Activated CD4-positive, alpha-beta T cell treated with anti-CD3 and anti-CD28 coated beads, Interleukin-2, amount 10 ng/mL, durations not matched to agents 7 days and 5 days (primary cell): ENCODE measurements around the gene THEM5. TPM values are rescaled to one million over a fixed set of nuclear protein-coding genes. Genes with fewer than 3 reads are reported as not detected.
A peak's percentile ranks its signal among the peaks of the same experiment; 100 is the strongest.

ENCODE experiments used
- CTCF ChIA-PET: fragments of 350-600 bp; sonication (Branson Sonifier 250); formaldehyde crosslinking; loops from one replicate; lab custom pipeline; 2021; ENCODE audit warnings: antibody characterized with exemption; lab: Charles Lee
- POLR2A ChIA-PET: fragments of 350-600 bp; sonication (Branson Sonifier 250); formaldehyde crosslinking; loops from one replicate; lab custom pipeline; 2021; ENCODE audit warnings: antibody characterized with exemption; lab: Charles Lee
- DNase-seq: peaks from one replicate; pipeline ENCODE4 v3.0.0-alpha.2; 2020
- H3K27ac Mint-ChIP-seq: one replicate; pipeline ENCODE4 v1.8.0; 2021; ENCODE audit warnings: mild to moderate bottlenecking, moderate library complexity, mixed read lengths
- H3K27me3 Mint-ChIP-seq: one replicate; pipeline ENCODE4 v1.8.0; 2021; ENCODE audit warnings: mixed read lengths
- H3K36me3 Mint-ChIP-seq: one replicate; pipeline ENCODE4 v1.8.0; 2021; ENCODE audit warnings: low read depth, mixed read lengths
- H3K4me1 Mint-ChIP-seq: one replicate; pipeline ENCODE4 v1.8.0; 2021; ENCODE audit warnings: mixed read lengths
- H3K4me3 Mint-ChIP-seq: one replicate; pipeline ENCODE4 v1.8.0; 2021; ENCODE audit warnings: mild to moderate bottlenecking, moderate library complexity, mixed read lengths
- H3K9me3 Mint-ChIP-seq: one replicate; pipeline ENCODE4 v1.8.0; 2021; ENCODE audit warnings: mixed read lengths
- total RNA-seq, 2 experiments: library from RNA; stranded (reverse); gene quantifications; one replicate each; pipeline ENCODE4 v1.2.3, GENCODE V29; 2021

THEM5 gene
- total RNA-seq, 2 experiments from 2014 or later, result not detected

GRCh38 chr1:151847867-151848596 is 5.5 kb downstream of the THEM5 start:
- ChIA-PET POLR2A (interaction anchor here (0.7 kb wide), 1 partner anchor 137 kb away, joined by 3 read pairs; no protein-coding TSS in a partner anchor), CTCF (interaction anchor here (0.6 to 6.5 kb wide), 6 partner anchors 8 to 128 kb away, joined by 3 to 39 read pairs (median 3); partner anchors contain the start of gene C2CD4D)
- Mint-ChIP-seq H3K9me3 (no peaks in the 10 kb centered on the region), H3K27ac (no peak overlapping the region), H3K27me3 (no peaks in the 10 kb centered on the region), H3K4me3 (no peak overlapping the region), H3K36me3 (peaks cover 5% of the 10 kb centered on the region), H3K4me1 (peaks cover 22% of the 10 kb centered on the region)
- no peak for DNase-seq

GRCh38 chr1:151846686-151847237 is 6.8 kb downstream of the THEM5 start:
- Mint-ChIP-seq H3K4me1 (peaks cover 24% of the 10 kb centered on the region), H3K27me3 (no peaks in the 10 kb centered on the region), H3K4me3 (no peak overlapping the region), H3K36me3 (peaks cover 5% of the 10 kb centered on the region), H3K9me3 (no peaks in the 10 kb centered on the region), H3K27ac (peak overlapping the region; percentile 72)
- POLR2A ChIA-PET, result no interaction called here
- no peak for DNase-seq
- CTCF ChIA-PET, result interaction anchor here (1.0 to 6.5 kb wide), 3 partner anchors 12 to 155 kb away, joined by 3 to 39 read pairs (median 4); no protein-coding TSS in a partner anchor

GRCh38 chr1:151846062-151846568 is 7.4 kb downstream of the THEM5 start:
- peak overlapping the region; percentile 72 for H3K27ac Mint-ChIP-seq
- no peak for DNase-seq
- no peaks in the 10 kb centered on the region for H3K27me3 Mint-ChIP-seq
- H3K36me3 Mint-ChIP-seq, result peaks cover 5% of the 10 kb centered on the region
- peaks cover 27% of the 10 kb centered on the region for H3K4me1 Mint-ChIP-seq
- H3K9me3 Mint-ChIP-seq, result no peaks in the 10 kb centered on the region
- no peak overlapping the region for H3K4me3 Mint-ChIP-seq
- ChIA-PET CTCF (interaction anchor here (1.0 to 6.5 kb wide), 3 partner anchors 12 to 156 kb away, joined by 3 to 39 read pairs (median 4); no protein-coding TSS in a partner anchor), POLR2A (no interaction called here)

GRCh38 chr1:151843398-151843797 is 10.1 kb downstream of the THEM5 start:
- Mint-ChIP-seq H3K4me1 (peaks cover 41% of the 10 kb centered on the region), H3K9me3 (no peaks in the 10 kb centered on the region), H3K36me3 (peaks cover 5% of the 10 kb centered on the region), H3K27me3 (no peaks in the 10 kb centered on the region), H3K27ac (no peak overlapping the region), H3K4me3 (no peak overlapping the region)
- CTCF ChIA-PET, result interaction anchor here (1.0 to 2.2 kb wide), 4 partner anchors 13 to 124 kb away, joined by 3 to 7 read pairs (median 4); partner anchors contain the start of gene RORC
- POLR2A ChIA-PET, result no interaction called here
- no peak for DNase-seq

GRCh38 chr1:151841141-151841540 is 12.4 kb downstream of the THEM5 start:
- Mint-ChIP-seq H3K27me3 (peaks cover 4% of the 10 kb centered on the region), H3K27ac (no peak overlapping the region), H3K4me1 (peaks cover 50% of the 10 kb centered on the region), H3K36me3 (peaks cover 4% of the 10 kb centered on the region), H3K9me3 (no peaks in the 10 kb centered on the region), H3K4me3 (peak overlapping the region; percentile 68)
- CTCF ChIA-PET, result interaction anchor here (1.3 to 1.6 kb wide), 2 partner anchors 17 to 136 kb away, joined by 3 to 4 read pairs; no protein-coding TSS in a partner anchor
- DNase-seq, result no peak
- POLR2A ChIA-PET, result no interaction called here

- Mint-ChIP-seq H3K4me3 (peak overlapping the region; percentile 68), H3K36me3 (peaks cover 4% of the 10 kb centered on the region), H3K9me3 (no peaks in the 10 kb centered on the region), H3K4me1 (peaks cover 50% of the 10 kb centered on the region), H3K27me3 (peaks cover 4% of the 10 kb centered on the region), H3K27ac (peak overlapping the region; percentile 82)
- ChIA-PET POLR2A (no interaction called here), CTCF (interaction anchor here (0.7 to 1.6 kb wide), 6 partner anchors 8 to 160 kb away, joined by 3 to 4 read pairs (median 3); no protein-coding TSS in a partner anchor)
- no peak for DNase-seq
These were observed 13.1 kb downstream of the THEM5 start for GRCh38 chr1:151840421-151840820.

GRCh38 chr1:151839457-151840403 is 13.8 kb downstream of the THEM5 start, which contains the start of gene C2CD4D:
Gene C2CD4D (minus strand): TSS chr1:151839820. CDS start chr1:151838989, 831 bp downstream.
- ChIA-PET POLR2A (interaction anchor here (0.6 to 0.7 kb wide), 2 partner anchors 128 to 489 kb away, joined by 3 read pairs; no protein-coding TSS in a partner anchor), CTCF (interaction anchor here (0.7 to 1.6 kb wide), 9 partner anchors 9 to 184 kb away, joined by 3 to 4 read pairs (median 3); no protein-coding TSS in a partner anchor)
- Mint-ChIP-seq H3K27me3 (peaks cover 4% of the 10 kb centered on the region), H3K4me3 (peak within 1 kb of the TSS; percentile 68), H3K36me3 (peaks cover 2% of the 10 kb centered on the region), H3K27ac (peak within 1 kb of the TSS; percentile 82), H3K4me1 (peaks cover 50% of the 10 kb centered on the region), H3K9me3 (no peaks in the 10 kb centered on the region)
- DNase-seq, result peak; percentile 72

GRCh38 chr1:151839082-151839412 is 14.5 kb downstream of the THEM5 start:
- H3K4me3 Mint-ChIP-seq, result peak overlapping the region; percentile 68
- peaks cover 4% of the 10 kb centered on the region for H3K27me3 Mint-ChIP-seq
- DNase-seq, result no peak
- peaks cover 2% of the 10 kb centered on the region for H3K36me3 Mint-ChIP-seq
- peaks cover 57% of the 10 kb centered on the region for H3K4me1 Mint-ChIP-seq
- peak overlapping the region; percentile 82 for H3K27ac Mint-ChIP-seq
- no peaks in the 10 kb centered on the region for H3K9me3 Mint-ChIP-seq
- POLR2A ChIA-PET, result interaction anchor here (0.6 to 0.7 kb wide), 2 partner anchors 129 to 488 kb away, joined by 3 read pairs; no protein-coding TSS in a partner anchor
- CTCF ChIA-PET, result interaction anchor here (0.8 to 1.4 kb wide), 5 partner anchors 10 to 184 kb away, joined by 3 to 4 read pairs (median 3); no protein-coding TSS in a partner anchor

GRCh38 chr1:151838222-151839081 is 15.1 kb downstream of the THEM5 start:
- peak overlapping the region; percentile 82 for H3K27ac Mint-ChIP-seq
- ChIA-PET CTCF (interaction anchor here (0.8 to 2.6 kb wide), 6 partner anchors 9 to 297 kb away, joined by 3 to 18 read pairs (median 3); no protein-coding TSS in a partner anchor), POLR2A (no interaction called here)
- H3K36me3 Mint-ChIP-seq, result peaks cover 2% of the 10 kb centered on the region
- DNase-seq, result no peak
- H3K27me3 Mint-ChIP-seq, result peaks cover 4% of the 10 kb centered on the region
- H3K4me3 Mint-ChIP-seq, result peak overlapping the region; percentile 68
- H3K4me1 Mint-ChIP-seq, result peaks cover 63% of the 10 kb centered on the region
- H3K9me3 Mint-ChIP-seq, result no peaks in the 10 kb centered on the region

- H3K36me3 Mint-ChIP-seq, result peaks cover 2% of the 10 kb centered on the region
- DNase-seq, result no peak
- CTCF ChIA-PET, result interaction anchor here (0.8 to 2.6 kb wide), 4 partner anchors 10 to 297 kb away, joined by 3 to 18 read pairs (median 3); no protein-coding TSS in a partner anchor
These were observed 15.7 kb downstream of the THEM5 start for GRCh38 chr1:151837884-151838221.

GRCh38 chr1:151837197-151837596 is 16.3 kb downstream of the THEM5 start:
- Mint-ChIP-seq H3K27me3 (peaks cover 4% of the 10 kb centered on the region), H3K4me1 (peaks cover 71% of the 10 kb centered on the region), H3K9me3 (no peaks in the 10 kb centered on the region), H3K36me3 (peaks cover 2% of the 10 kb centered on the region), H3K4me3 (peak overlapping the region; percentile 79), H3K27ac (peak overlapping the region; percentile 92)
- POLR2A ChIA-PET, result no interaction called here
- CTCF ChIA-PET, result interaction anchor here (0.6 to 2.6 kb wide), 25 partner anchors 10 to 456 kb away, joined by 3 to 18 read pairs (median 3); partner anchors contain the start of genes MRPL9 and PSMB4
- no peak for DNase-seq

More at GRCh38 chr1:151837884-151838221, 15.7 kb downstream of the THEM5 start:
- peaks cover 68% of the 10 kb centered on the region for H3K4me1 Mint-ChIP-seq
- H3K9me3 Mint-ChIP-seq, result no peaks in the 10 kb centered on the region
- H3K27me3 Mint-ChIP-seq, result peaks cover 4% of the 10 kb centered on the region
- peak overlapping the region; percentile 79 for H3K4me3 Mint-ChIP-seq
- H3K27ac Mint-ChIP-seq, result peak overlapping the region; percentile 92
- POLR2A ChIA-PET, result no interaction called here
